ENCODE results near the gene NXN. TPM values are rescaled to one million over a fixed set of nuclear protein-coding genes. Genes with fewer than 3 reads are reported as not detected.
"Not testable (repeated sequence)": the region's sequence is repeated elsewhere in the genome, so short reads cannot be mapped to it uniquely, and the experiment has no call there.

The NXN gene
- total and polyA plus RNA-seq, 9 donors = 5.5 to 34.8 (median 28.4) TPM

GRCh38 chr17:909642-910323 is 69.8 kb downstream of the NXN start:
- no peak overlapping the region for H3K27ac ChIP-seq

GRCh38 chr17:907725-908124 is 71.9 kb downstream of the NXN start:
- TF ChIP-seq CTCF (IDR thresholded peaks at IDR 0.05) (no peak), POLR2A (IDR thresholded peaks at IDR 0.05) (no peak), EP300 (IDR thresholded peaks at IDR 0.05) (no peak)
- Histone ChIP-seq H3K27me3 (no peaks in the 10 kb centered on the region), H3K36me3 (no peaks in the 10 kb centered on the region), H3K27ac (no peak overlapping the region), H3K4me3 (no peak overlapping the region), H3K9me3 (no peaks in the 10 kb centered on the region), H3K4me1 (ENCODE audit: insufficient read depth) (peaks cover 6% of the 10 kb centered on the region)
- no peak for DNase-seq
- intact Hi-C loops (cut with DNase I) = no loop called here
- 73 to 91% (median 84%) methylated on average over 6 of the region's 6 CpGs for WGBS, 3 donors

More at GRCh38 chr17:909642-910323, 69.8 kb downstream of the NXN start:
- Histone ChIP-seq H3K4me3 (no peak overlapping the region), H3K4me1 (ENCODE audit: insufficient read depth) (no peaks in the 10 kb centered on the region), H3K27me3 (no peaks in the 10 kb centered on the region), H3K9me3 (no peaks in the 10 kb centered on the region), H3K36me3 (no peaks in the 10 kb centered on the region)
- intact Hi-C loops (cut with DNase I) = no loop called here
- TF ChIP-seq EP300 (IDR thresholded peaks at IDR 0.05) (no peak), CTCF (IDR thresholded peaks at IDR 0.05) (no peak), POLR2A (IDR thresholded peaks at IDR 0.05) (no peak)
- DNase-seq = no peak
- WGBS, 3 donors = 81 to 88% (median 85%) methylated on average over 24 of the region's 24 CpGs

- H3K36me3 ChIP-seq; H3K4me3 ChIP-seq; DNase-seq; H3K27me3 ChIP-seq; H3K9me3 ChIP-seq; H3K4me1 ChIP-seq (ENCODE audit: insufficient read depth); intact Hi-C loops (cut with DNase I); H3K27ac ChIP-seq: not testable (repeated sequence)
- 96 to 97% (median 96%) methylated on average over 6 of the region's 6 CpGs for WGBS, 3 donors
Measured at GRCh38 chr17:905708-906107, 73.9 kb downstream of the NXN start.

GRCh38 chr17:903691-904481 is 75.7 kb downstream of the NXN start:
- Histone ChIP-seq H3K27me3 (no peaks in the 10 kb centered on the region), H3K4me1 (ENCODE audit: insufficient read depth) (peaks cover 11% of the 10 kb centered on the region), H3K27ac (peak overlapping the region in 1 of 2 donors; percentile 36), H3K9me3 (no peaks in the 10 kb centered on the region), H3K36me3 (no peaks in the 10 kb centered on the region), H3K4me3 (no peak overlapping the region)
- peak; percentile 48 to 67 (median 55) for DNase-seq
- WGBS, 3 donors = 26 to 42% (median 33%) methylated on average over 34 of the region's 34 CpGs
- intact Hi-C loops (cut with DNase I) = loop anchor here in 1 of 4 donors (5.0 kb wide), 1 partner anchor 73 kb away; the partner anchor contains the start of gene NXN
- TF ChIP-seq CTCF (IDR thresholded peaks at IDR 0.05) (no peak), POLR2A (IDR thresholded peaks at IDR 0.05) (no peak), EP300 (IDR thresholded peaks at IDR 0.05) (no peak)

- Histone ChIP-seq H3K27me3 (no peaks in the 10 kb centered on the region), H3K27ac (no peak overlapping the region), H3K4me3 (no peak overlapping the region), H3K36me3 (no peaks in the 10 kb centered on the region), H3K4me1 (ENCODE audit: insufficient read depth) (peaks cover 11% of the 10 kb centered on the region), H3K9me3 (no peaks in the 10 kb centered on the region)
- intact Hi-C loops (cut with DNase I) = loop anchor here in 1 of 4 donors (5.0 kb wide), 1 partner anchor 75 kb away; the partner anchor contains the start of gene NXN
- no peak for TF ChIP-seq POLR2A (IDR thresholded peaks at IDR 0.05)
- TF ChIP-seq EP300 (IDR thresholded peaks at IDR 0.05) = no peak
- TF ChIP-seq CTCF (IDR thresholded peaks at IDR 0.05) = no peak
- DNase-seq = no peak
- 89 to 93% (median 91%) methylated on average over 8 of the region's 8 CpGs for WGBS, 3 donors
Measured at GRCh38 chr17:902463-902862, 77.1 kb downstream of the NXN start.

All from ovary (tissue), 9 donors.